Left lung (tissue), 10 donors: ENCODE results near the gene SLC22A5. TPM values are rescaled to one million over a fixed set of nuclear protein-coding genes. Genes with fewer than 3 reads are reported as not detected.
A peak's percentile ranks its signal among the peaks of the same experiment; 100 is the strongest.

Source experiments
- ATAC-seq: fragments of 200-7000 bp; cut with Tn5 transposase; one replicate; pipeline ENCODE4 v1.9.1; 2020; ENCODE audit warnings: moderate library complexity
- DNase-seq, 4 donors: peaks; one replicate each; pipeline ENCODE4 v3.0.0-alpha.2; 2013 to 2020
- H3K27ac ChIP-seq, 2 donors: fragments of 200-600 bp; sonication (generic) in 1 of 2; one replicate each; pipeline versions ENCODE4 v1.5.0 to v1.8.0; 2020 to 2021
- H3K27me3 ChIP-seq, 2 donors: fragments of 200-600 bp; sonication (generic) in 1 of 2; one replicate each; pipeline versions ENCODE4 v1.5.0 to v1.8.0; 2020 to 2021
- H3K36me3 ChIP-seq, 2 donors: fragments of 200-600 bp; sonication (generic) in 1 of 2; one replicate each; pipeline versions ENCODE4 v1.5.0 to v1.8.0; 2020 to 2021
- H3K4me1 ChIP-seq, 2 donors: fragments of 200-600 bp; one replicate each; pipeline ENCODE4 v1.8.0; 2021
- H3K4me3 ChIP-seq, 2 donors: fragments of 200-600 bp; sonication (generic) in 1 of 2; one replicate each; pipeline versions ENCODE4 v1.5.0 to v1.8.0; 2020 to 2021; ENCODE audit warnings: mild to moderate bottlenecking in 1 of 2
- H3K9me3 ChIP-seq, 2 donors: fragments of 200-600 bp; sonication (generic) in 1 of 2; one replicate each; pipeline versions ENCODE4 v1.5.0 to v1.8.0; 2020 to 2021
- intact Hi-C, 2 donors: fragments of 100-400 bp; cut with DNase I; formaldehyde crosslinking; loops; one replicate each; pipeline versions ENCODE4 v1.11.2 to v1.14.2; 2022
- polyA plus RNA-seq, 6 donors: library from polyadenylated mRNA; unstranded; fragments of 120-200 nt; gene quantifications; one replicate each; pipeline ENCODE4 v1.2.1, GENCODE V29; 2013; ENCODE audit not compliant: insufficient read length in 6 of 6
- total RNA-seq, 2 donors: library from RNA; stranded (reverse); fragmentation: NEBNext Ultra II Directional; extraction: Animal tissue kit (Norgen Biotek cat#: 25700); gene quantifications; one replicate each; pipeline ENCODE4 v1.2.1, GENCODE V29; 2021
- TF ChIP-seq, protein P1 (sequence below), 2 donors: fragments of 200-600 bp; sonication (generic) in 1 of 2; IDR thresholded peaks; one replicate each; pipeline versions ENCODE4 v1.5.0 to v1.8.0; 2021; ENCODE audit warnings: antibody characterized with exemption in 2 of 2
- donor health status: DM: no; HTN: yes; CAD: no.
- donor health status: DM: no; HTN: no; CAD: no.

The SLC22A5 gene
- total and polyA plus RNA-seq, 8 donors = 9.5 to 17.6 (median 14.2) TPM

DNA sequence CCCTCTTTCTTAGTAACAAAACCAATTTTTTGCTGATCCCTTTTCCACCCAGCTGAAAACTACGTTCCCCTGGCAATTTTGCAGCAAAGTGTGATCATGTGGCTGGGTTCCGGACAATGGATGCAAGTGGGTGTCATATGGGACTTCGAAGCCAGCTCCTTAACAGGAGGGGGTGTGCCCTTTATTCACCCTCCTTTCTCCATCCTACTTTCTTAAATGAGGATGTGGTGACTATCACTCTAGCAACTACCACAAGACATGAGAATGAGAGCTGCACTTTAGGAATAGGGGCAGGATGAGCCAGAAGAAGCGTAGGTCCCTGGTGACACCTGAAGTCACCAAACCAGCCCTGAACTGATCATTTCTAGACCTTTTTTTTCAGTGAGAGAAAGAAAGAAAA is 62.1 kb downstream of the SLC22A5 start:
- Histone ChIP-seq H3K27me3 (no peaks in the 10 kb centered on the region), H3K4me3 (no peak overlapping the region), H3K36me3 (no peaks in the 10 kb centered on the region), H3K4me1 (peaks cover 36 to 95% of the 10 kb centered on the region in 2 donors), H3K27ac (peak overlapping the region in 1 of 2 donors; percentile 96), H3K9me3 (no peaks in the 10 kb centered on the region)
- intact Hi-C loops = no loop called here
- ATAC-seq (no peak), DNase-seq (no peak)
- TF ChIP-seq, protein P1, sequence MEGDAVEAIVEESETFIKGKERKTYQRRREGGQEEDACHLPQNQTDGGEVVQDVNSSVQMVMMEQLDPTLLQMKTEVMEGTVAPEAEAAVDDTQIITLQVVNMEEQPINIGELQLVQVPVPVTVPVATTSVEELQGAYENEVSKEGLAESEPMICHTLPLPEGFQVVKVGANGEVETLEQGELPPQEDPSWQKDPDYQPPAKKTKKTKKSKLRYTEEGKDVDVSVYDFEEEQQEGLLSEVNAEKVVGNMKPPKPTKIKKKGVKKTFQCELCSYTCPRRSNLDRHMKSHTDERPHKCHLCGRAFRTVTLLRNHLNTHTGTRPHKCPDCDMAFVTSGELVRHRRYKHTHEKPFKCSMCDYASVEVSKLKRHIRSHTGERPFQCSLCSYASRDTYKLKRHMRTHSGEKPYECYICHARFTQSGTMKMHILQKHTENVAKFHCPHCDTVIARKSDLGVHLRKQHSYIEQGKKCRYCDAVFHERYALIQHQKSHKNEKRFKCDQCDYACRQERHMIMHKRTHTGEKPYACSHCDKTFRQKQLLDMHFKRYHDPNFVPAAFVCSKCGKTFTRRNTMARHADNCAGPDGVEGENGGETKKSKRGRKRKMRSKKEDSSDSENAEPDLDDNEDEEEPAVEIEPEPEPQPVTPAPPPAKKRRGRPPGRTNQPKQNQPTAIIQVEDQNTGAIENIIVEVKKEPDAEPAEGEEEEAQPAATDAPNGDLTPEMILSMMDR (IDR thresholded peaks at IDR 0.05) = no peak

DNA sequence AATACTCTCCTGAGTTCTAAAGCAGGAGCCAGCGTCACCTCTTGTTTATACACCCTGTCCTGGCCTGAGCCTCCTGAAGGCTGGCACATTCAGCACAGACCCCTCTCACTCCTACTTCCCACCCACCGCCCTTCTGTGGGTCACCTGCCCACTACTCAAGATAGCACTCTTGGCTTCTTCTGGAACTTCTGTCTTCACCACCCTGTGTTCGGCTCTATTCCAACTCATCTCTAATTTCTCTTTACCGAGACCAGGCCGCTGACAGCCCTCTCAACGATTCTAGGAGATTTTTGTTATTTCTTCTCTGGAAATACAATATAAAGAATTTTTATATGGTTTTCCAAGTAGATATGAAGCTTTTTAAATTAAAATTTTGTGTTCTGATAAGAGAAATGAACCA is 63.6 kb downstream of the SLC22A5 start:
- intact Hi-C loops = no loop called here
- H3K4me3 ChIP-seq = no peak overlapping the region
- peaks cover 36 to 95% of the 10 kb centered on the region in 2 donors for H3K4me1 ChIP-seq
- no peaks in the 10 kb centered on the region for H3K27me3 ChIP-seq
- no peaks in the 10 kb centered on the region for H3K36me3 ChIP-seq
- no peaks in the 10 kb centered on the region for H3K9me3 ChIP-seq
- ATAC-seq (no peak), DNase-seq (no peak)
- H3K27ac ChIP-seq = no peak overlapping the region
- TF ChIP-seq, protein P1 (IDR thresholded peaks at IDR 0.05) = no peak

DNA sequence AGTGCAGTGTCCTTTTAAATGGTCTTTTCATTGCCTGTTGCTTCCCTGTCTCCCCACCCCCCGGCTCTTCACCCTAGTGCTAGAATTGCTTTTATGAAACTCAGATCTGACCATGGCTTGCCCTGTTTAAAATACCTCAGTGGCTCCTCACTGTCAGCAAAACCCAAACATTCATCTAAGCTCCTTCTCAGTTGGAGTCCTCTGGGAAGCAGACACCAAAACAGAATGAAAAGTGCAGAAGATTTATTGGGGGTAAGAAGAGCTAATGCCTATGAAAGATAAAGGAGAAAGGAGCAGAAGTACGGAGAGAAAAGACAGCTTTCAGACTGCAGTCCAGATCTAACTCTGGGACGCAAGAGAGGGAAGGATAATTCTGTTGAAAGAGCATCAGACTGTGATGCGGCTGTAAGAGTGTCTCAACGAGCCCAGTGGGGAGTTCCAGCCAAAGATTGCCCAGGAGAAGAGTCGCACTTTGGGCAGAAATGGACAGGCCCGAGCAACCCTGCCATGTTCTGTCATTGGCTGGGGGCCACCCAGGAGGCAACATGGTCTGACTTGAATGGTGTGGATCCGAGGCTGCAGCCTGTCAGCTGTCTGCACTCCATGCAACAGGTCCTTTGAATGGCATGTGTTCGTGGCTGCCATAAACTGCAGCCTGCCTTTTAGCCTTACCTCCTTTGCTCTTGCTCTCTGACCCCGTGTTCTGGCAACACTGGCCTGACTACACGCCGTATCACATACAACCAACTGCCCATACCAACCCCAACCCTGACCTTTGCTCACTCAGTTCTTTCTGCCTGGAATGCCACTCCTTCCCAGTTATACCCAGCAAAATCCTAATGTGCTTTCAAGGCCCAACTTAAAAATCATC is 65.1 kb downstream of the SLC22A5 start:
- Histone ChIP-seq H3K9me3 (no peaks in the 10 kb centered on the region), H3K36me3 (no peaks in the 10 kb centered on the region), H3K27me3 (no peaks in the 10 kb centered on the region), H3K27ac (peak overlapping the region in 1 of 2 donors; percentile 79), H3K4me3 (no peak overlapping the region), H3K4me1 (peaks cover 37 to 95% of the 10 kb centered on the region in 2 donors)
- no peak for DNase-seq
- intact Hi-C loops = no loop called here
- TF ChIP-seq, protein P1 (IDR thresholded peaks at IDR 0.05) = no peak
- no peak for ATAC-seq

DNA sequence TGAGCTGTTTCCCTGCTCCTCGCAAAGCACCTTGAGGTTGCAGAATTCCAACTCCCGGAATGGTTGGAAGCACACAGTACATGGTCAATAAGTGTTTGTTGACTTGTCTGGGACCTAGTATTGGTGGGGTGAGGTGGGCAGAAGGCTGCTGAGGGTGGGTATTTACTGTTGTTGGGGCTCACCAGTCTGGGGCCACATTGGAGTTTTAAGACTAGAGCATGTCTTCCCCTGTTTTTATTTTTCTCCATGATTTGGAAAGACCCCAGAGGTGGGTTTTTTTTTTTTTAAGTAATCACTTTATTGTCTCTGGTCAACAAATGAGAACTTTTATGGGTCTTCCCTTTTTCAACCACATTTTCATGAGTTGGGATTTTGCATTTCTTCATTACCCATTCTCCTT is 65.9 kb downstream of the SLC22A5 start:
- H3K4me1 ChIP-seq = peaks cover 40 to 95% of the 10 kb centered on the region in 2 donors
- H3K27ac ChIP-seq = peak overlapping the region in 1 of 2 donors; percentile 79
- ATAC-seq = no peak

DNA sequence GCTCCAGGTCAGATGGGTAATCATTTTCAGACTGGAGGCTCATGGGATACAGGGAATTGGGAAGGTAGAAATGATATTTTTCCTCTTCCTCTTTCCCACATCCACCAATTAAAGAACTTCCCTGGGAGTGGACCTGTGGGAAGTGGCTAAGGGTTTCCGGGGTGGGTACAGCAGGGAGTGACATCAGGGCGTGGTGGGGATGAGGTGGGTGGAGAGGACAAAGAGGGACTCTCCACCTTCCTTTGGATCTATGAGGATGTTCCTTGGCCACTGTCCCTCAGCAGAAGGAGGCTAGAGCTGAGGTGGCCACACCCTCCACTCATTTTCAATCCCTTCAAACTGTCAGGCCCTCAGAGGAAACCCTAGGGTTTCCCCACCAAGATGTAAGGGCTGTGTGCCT is 66.4 kb downstream of the SLC22A5 start:
- Histone ChIP-seq H3K27ac (peak overlapping the region in 1 of 2 donors; percentile 79), H3K9me3 (no peaks in the 10 kb centered on the region), H3K4me1 (peaks cover 40 to 95% of the 10 kb centered on the region in 2 donors), H3K4me3 (no peak overlapping the region), H3K36me3 (no peaks in the 10 kb centered on the region), H3K27me3 (no peaks in the 10 kb centered on the region)
- TF ChIP-seq, protein P1 (IDR thresholded peaks at IDR 0.05) = no peak
- ATAC-seq = no peak
- intact Hi-C loops = no loop called here
- no peak for DNase-seq

More for the DNA sequence above, 65.9 kb downstream of the SLC22A5 start:
- TF ChIP-seq, protein P1 (IDR thresholded peaks at IDR 0.05) = no peak
- Histone ChIP-seq H3K27me3 (no peaks in the 10 kb centered on the region), H3K9me3 (no peaks in the 10 kb centered on the region), H3K4me3 (no peak overlapping the region), H3K36me3 (no peaks in the 10 kb centered on the region)
- intact Hi-C loops = no loop called here
- no peak for DNase-seq
